Stimulated activated CD8-positive, alpha-beta memory T cell treated with anti-CD3 and anti-CD28 coated beads, Interleukin-2, amount 100 ng/mL, for 1 hour (primary cell): ENCODE measurements around the gene SAMD4B.

Experiments used
- DNase-seq, 2 donors: peaks; one replicate each; pipeline ENCODE4 v3.0.0-alpha.2; 2020; ENCODE audit warnings: low read depth in 2 of 2

The SAMD4B gene

GRCh38 chr19:39410017-39410830 lies 68.0 kb downstream of the SAMD4B start:
- DNase-seq: peak; percentile 51 to 71

DNA sequence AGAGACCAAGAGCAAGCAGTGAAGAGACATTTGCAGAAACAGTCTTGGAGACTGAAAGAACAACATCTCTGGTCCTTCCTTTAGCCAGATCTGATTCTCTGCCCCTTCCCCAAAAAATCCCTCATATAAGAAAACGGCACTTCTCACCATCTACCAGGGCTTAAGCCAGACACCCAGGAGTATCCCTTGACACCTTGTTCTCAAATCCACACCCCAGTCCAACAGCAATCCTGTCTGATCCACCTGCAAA lies 68.5 kb downstream of the SAMD4B start:
- no peak for DNase-seq

DNA sequence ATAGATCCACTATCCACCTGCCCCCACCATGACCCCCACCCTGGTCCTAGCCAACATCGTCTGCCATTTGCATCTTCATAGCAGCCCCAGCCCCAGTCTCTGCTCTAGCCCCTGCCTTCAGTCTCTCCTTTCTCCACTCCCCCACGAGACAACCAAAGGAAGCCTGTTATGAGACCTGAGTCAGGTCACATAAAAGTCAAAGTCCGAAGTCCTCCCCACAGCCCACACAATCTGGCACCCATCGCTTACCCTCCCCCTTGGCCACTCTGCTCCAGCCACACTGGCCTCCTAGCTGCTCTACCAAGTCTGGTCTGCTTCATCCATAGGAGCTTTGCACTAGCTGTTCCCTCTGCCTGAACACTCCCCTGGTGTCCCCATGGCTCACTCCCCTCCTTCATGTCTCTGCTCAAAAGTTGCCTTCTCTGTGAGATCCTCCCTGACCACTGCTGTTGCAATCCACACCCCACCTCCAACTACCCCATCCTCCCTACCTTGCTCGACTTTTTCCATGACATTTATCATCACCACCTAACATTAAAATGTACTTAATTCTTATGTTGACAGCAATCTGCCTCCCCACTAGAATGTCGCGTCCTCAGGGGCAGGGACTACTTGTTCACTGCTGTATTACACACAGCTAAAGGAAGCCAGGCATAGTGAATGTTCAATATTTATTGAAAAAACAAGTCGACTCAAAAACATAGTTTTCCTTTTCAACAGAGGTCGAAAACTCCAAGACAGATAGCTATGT lies 69.0 kb downstream of the SAMD4B start:
- DNase-seq: no peak

GRCh38 chr19:39411832-39412099 lies 69.5 kb downstream of the SAMD4B start:
- peak; percentile 78 to 82 for DNase-seq

DNA sequence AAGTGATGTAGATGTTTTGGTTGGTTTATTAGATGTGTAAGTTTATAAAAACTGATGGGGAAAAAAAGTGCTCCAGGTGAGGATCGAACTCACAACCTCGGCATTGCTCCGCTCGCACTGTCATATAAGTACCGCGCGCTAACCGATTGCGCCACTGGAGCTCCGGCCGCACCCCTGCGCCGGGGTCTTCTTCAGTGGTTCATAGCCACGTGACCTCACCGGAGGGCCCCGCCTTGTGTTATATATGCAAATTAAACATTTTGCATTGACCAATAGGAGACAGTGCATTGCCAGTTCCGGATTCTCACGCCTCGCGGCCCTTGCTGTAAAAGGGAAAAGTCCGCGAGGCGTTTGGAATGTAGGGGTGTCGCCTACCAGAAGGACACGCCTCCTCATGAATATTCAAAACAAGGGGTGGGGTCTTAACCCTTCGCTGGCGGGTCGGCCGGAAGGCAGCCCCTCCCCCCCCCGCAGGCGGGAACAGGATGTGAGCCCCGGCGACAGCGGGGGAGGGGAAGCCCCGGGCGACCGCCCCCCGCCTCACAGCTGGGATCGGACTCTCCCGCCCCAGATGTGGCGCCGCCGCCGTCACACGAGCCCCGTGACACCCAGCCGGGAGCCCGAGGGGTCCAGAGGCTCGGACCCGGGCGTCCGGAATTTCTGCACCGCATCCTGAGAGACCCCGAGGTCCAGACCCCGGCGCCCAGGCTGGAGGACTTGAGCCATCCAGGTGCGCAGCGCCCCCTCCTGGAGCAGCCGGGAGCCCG lies 70.1 kb downstream of the SAMD4B start, which contains the start of gene PLEKHG2:
TSS of gene PLEKHG2 (plus strand) at position 570 of the 767 bp plus-strand sequence. CDS start 1,418 bp downstream, outside the sequence.
- DNase-seq: peak; percentile 92 to 97

DNA sequence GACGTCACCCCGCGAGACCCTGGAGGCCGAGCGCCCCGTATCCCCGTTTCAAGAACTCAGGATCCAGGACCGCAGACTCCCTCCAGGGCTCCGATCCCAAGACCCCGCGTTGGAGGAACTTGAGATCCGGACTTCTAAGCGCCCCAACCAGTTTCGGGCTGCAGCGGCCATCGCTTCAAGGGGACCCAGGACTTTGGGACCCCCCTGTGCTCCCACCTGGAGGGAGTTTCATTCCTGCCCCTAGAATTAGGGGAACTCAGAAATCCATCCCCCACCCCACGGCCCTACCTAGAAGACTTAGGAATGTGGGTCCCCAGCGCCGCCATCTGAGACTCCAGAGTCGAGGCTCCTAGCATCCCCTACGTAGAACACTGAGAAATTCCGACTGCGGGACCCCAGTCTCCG lies 70.6 kb downstream of the SAMD4B start:
- no peak for DNase-seq

- no peak for DNase-seq
Observed at GRCh38 chr19:39413272-39413910, 71.2 kb downstream of the SAMD4B start.

DNA sequence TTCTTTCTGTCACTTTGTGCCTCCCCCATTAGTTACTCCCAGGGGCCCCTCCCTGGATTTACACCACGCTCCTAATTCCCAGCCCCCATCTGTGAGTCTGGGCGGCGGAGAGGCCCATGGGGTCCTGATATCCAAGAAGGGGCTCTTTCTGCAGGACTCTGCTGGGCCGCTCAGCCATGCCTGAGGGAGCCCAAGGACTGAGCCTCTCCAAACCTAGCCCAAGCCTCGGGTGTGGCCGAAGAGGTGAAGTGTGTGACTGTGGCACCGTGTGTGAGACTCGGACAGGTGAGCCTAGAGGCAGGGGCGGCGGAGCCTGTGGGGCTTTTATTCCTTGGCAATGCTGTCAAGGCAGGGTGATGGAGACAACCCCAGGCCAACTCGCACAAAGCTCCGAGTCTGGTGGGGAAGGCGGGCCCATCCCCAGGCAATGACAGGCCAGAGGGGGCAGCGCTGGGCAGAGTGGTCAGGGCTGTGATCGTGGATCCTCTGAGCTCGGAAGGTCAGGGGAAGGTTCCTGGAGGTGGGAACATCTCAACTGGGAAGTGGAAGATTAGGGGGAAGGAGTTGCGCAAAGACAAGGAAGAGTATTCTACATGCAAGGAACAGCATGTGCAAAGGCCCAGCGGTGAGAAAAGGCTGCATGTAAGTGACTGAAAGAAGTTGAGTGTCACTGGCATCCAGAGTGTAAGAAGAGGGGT lies 71.8 kb downstream of the SAMD4B start:
- DNase-seq: no peak

GRCh38 chr19:39415111-39416046 lies 73.2 kb downstream of the SAMD4B start:
- no peak for DNase-seq

GRCh38 chr19:39416152-39417120 lies 74.2 kb downstream of the SAMD4B start:
- no peak for DNase-seq

- no peak for DNase-seq
Observed at GRCh38 chr19:39417463-39418181, 75.4 kb downstream of the SAMD4B start.

DNA sequence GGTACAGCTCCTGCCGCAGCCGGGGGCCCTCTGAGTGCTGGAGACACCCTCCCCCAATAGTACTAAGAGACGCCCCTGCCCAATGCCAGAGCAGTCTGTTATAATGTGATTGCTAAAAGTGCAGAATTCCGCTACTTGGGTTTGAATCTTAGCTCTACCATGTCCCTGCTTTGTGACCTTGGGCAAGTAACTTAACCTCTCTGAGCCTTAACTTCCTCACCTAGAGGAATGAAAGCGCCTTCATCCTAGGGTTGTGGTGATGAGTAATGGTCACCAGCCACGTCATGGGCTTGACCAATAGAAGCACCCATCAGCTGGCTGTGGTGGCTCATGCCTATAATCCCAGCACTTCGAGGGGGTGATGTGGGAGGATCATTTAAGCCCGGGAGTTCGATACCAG lies 76.8 kb downstream of the SAMD4B start:
- DNase-seq: no peak

DNA sequence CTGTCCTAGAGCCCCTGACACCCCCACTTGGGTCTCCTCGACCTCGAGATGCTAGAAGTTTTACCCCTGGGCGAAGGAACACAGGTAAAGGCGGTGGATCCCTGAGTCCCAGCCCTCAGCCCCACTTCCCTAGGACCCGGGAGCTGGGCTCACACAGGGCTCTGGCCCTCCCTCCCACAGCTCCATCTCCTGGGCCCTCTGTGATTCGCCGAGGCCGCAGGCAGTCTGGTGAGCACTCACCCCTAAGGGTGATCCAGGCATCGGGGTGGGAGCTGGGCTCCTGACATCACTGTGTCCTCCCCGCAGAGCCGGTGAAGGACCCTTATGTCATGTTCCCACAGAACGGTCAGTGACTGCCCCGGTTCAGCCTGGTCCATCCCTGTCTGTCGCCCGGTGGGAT lies 78.5 kb downstream of the SAMD4B start:
- DNase-seq: no peak

DNA sequence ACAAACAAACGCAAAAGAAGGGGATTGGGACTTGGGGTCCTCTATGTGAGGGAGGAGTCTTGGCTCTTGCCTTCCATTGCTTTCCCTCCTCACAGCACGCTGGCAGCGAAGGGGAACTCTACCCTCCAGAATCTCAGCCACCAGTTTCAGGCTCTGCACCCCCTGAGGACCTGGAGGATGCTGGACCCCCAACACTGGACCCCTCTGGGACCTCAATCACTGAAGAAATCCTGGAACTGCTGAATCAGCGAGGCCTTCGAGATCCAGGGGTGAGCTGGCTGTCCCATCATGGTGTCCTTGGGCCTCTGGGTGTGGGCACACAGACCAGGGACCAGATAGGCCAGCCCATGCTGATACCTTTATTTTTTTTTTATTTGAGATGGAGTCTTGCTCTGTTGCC lies 79.8 kb downstream of the SAMD4B start:
- no peak for DNase-seq

- no peak for DNase-seq
Observed at GRCh38 chr19:39423258-39424086, 81.3 kb downstream of the SAMD4B start.

DNA sequence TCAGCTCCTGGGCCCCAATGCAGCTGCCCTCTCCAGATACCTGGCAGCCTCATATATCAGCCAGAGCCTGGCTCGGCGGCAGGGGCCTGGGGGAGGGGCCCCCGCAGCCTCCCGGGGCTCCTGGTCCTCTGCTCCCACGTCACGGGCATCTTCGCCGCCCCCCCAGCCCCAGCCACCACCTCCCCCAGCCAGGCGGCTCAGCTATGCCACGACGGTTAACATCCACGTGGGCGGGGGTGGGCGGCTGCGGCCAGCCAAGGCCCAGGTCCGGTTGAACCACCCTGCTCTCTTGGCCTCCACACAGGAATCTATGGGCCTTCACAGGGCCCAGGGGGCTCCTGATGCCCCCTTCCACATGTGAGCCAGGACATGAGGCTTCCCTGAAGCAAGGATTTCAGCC lies 82.7 kb downstream of the SAMD4B start:
- no peak for DNase-seq

- DNase-seq: no peak
Observed at GRCh38 chr19:39425744-39426143, 83.5 kb downstream of the SAMD4B start.

DNA sequence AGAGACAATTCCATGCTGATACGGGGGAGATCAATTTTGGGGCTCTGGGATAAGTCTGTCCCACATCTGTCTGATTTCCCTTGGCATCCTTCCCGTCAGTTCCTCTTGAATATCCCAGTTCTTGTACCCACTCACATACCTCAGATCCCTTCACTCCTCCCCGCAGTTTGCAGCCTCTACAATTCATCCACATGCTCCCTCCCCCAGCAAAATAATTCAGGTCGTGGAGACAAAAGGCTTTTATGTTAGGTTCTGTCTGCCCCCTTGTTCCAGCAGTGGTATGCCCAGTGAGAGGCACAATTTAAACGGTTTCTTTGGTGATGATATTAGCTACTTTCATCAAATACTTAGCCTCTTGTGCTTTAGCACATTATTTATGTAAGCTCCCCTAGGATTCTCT lies 83.9 kb downstream of the SAMD4B start:
- DNase-seq: no peak
